IPS-18a (cell line): Measurements from ENCODE around the gene KEAP1.

ENCODE experiments used
- H3K27ac ChIP-seq: one replicate; pipeline ENCODE4 v1.5.1; 2013; ENCODE audit warnings: low read length
- H3K27me3 ChIP-seq: one replicate; pipeline ENCODE4 v1.6.1; 2013; ENCODE audit warnings: mild to moderate bottlenecking, low read length; ENCODE audit not compliant: control insufficient read depth, insufficient read depth
- H3K36me3 ChIP-seq: one replicate; pipeline ENCODE4 v1.6.1; 2013; ENCODE audit warnings: low read depth, low read length; ENCODE audit not compliant: control insufficient read depth
- H3K4me1 ChIP-seq: one replicate; pipeline ENCODE4 v1.6.1; 2013; ENCODE audit warnings: low read depth, low read length; ENCODE audit not compliant: control insufficient read depth
- H3K4me3 ChIP-seq: one replicate; pipeline ENCODE4 v1.5.1; 2013; ENCODE audit warnings: low read length
- H3K9ac ChIP-seq: one replicate; pipeline ENCODE4 v1.6.1; 2013; ENCODE audit warnings: mild to moderate bottlenecking, low read length, moderate library complexity
- H3K9me3 ChIP-seq: one replicate; pipeline ENCODE4 v1.6.1; 2013; ENCODE audit warnings: low read depth, low read length; ENCODE audit not compliant: control insufficient read depth

KEAP1 gene

DNA sequence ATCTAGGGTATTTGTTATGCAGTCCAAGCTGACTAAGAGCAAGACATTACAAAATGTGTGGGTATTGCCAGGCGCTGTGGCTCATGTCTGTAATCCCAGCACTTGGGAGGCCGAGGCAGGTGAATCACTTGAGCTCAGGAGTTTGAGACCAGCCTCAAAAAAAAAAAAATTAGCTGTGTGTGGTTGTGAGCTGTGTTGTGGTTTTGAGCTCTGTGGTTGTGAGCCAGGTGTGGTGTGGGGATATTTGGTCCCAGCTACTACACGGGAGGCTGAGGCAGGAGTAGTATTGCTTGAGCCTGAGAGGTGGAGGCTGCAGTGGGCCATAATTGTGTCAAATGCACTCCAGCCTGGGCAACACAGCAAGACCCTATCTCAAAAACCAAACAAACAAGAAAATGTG, 5.6 kb upstream of the KEAP1 start:
- Histone ChIP-seq H3K4me3 (no peak overlapping the region), H3K27me3 (peaks cover 13% of the 10 kb centered on the region), H3K9ac (no peak overlapping the region), H3K4me1 (peaks cover 3% of the 10 kb centered on the region), H3K9me3 (no peaks in the 10 kb centered on the region), H3K36me3 (no peaks in the 10 kb centered on the region), H3K27ac (no peak overlapping the region)

GRCh38 chr19:10508036-10508435, 4.9 kb upstream of the KEAP1 start:
- Histone ChIP-seq H3K27me3 (peaks cover 9% of the 10 kb centered on the region), H3K27ac (no peak overlapping the region), H3K36me3 (no peaks in the 10 kb centered on the region), H3K4me3 (no peak overlapping the region), H3K9me3 (no peaks in the 10 kb centered on the region), H3K4me1 (peaks cover 3% of the 10 kb centered on the region), H3K9ac (no peak overlapping the region)

- peaks cover 4% of the 10 kb centered on the region for H3K27me3 ChIP-seq
- H3K4me1 ChIP-seq, result peaks cover 12% of the 10 kb centered on the region
- H3K9ac ChIP-seq, result no peak overlapping the region
- no peaks in the 10 kb centered on the region for H3K36me3 ChIP-seq
- no peak overlapping the region for H3K4me3 ChIP-seq
- H3K9me3 ChIP-seq, result no peaks in the 10 kb centered on the region
- no peak overlapping the region for H3K27ac ChIP-seq
These were observed 2.5 kb upstream of the KEAP1 start for GRCh38 chr19:10505583-10506229.

GRCh38 chr19:10502524-10503001, 593 bp downstream of the KEAP1 start:
- Histone ChIP-seq H3K9ac (peak overlapping the region; percentile 97), H3K36me3 (peaks cover 17% of the 10 kb centered on the region), H3K9me3 (no peaks in the 10 kb centered on the region), H3K4me1 (peaks cover 22% of the 10 kb centered on the region), H3K27ac (peak overlapping the region; percentile 91), H3K4me3 (peak overlapping the region; percentile 88), H3K27me3 (peaks cover 4% of the 10 kb centered on the region)

DNA sequence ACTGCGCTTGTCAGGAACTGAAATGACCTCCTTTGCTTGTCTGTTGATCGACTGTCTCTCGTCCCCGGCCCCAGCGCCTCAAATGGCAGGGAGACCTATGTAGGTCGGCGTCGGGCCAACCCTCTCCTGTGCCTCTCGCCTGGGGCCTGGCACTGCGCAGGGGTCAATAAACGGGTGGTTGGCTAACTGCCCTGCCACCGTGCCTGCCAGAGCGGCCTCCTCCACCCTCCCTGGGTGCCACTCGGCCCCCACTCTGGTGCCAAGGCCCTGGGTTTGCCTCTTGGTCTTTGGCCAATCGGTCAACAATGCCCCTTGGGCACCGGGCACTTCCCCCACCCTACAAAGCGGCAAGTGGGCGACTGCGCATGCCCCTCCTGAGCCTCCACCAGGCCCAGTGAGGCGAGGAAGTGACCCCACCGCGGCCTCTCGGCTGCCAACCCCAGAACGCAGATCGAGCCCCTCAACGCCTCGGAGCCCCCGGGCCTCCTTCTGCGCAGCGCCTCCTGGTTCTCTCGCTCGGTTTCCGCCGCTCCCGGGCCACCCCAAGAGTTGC, 1.1 kb downstream of the KEAP1 start:
- Histone ChIP-seq H3K9ac (peak overlapping the region; percentile 97), H3K27ac (peak overlapping the region; percentile 91), H3K9me3 (no peaks in the 10 kb centered on the region), H3K36me3 (peaks cover 21% of the 10 kb centered on the region), H3K4me1 (peaks cover 22% of the 10 kb centered on the region), H3K27me3 (peaks cover 4% of the 10 kb centered on the region), H3K4me3 (peak overlapping the region; percentile 88)

GRCh38 chr19:10500247-10500592, 2.9 kb downstream of the KEAP1 start:
- H3K9ac ChIP-seq, result no peak overlapping the region
- no peak overlapping the region for H3K27ac ChIP-seq
- peaks cover 22% of the 10 kb centered on the region for H3K4me1 ChIP-seq
- no peaks in the 10 kb centered on the region for H3K9me3 ChIP-seq
- peaks cover 4% of the 10 kb centered on the region for H3K27me3 ChIP-seq
- H3K36me3 ChIP-seq, result peaks cover 32% of the 10 kb centered on the region
- peak overlapping the region; percentile 34 for H3K4me3 ChIP-seq

- H3K27ac ChIP-seq, result no peak overlapping the region
- H3K4me3 ChIP-seq, result peak overlapping the region; percentile 34
- no peaks in the 10 kb centered on the region for H3K9me3 ChIP-seq
- peaks cover 22% of the 10 kb centered on the region for H3K4me1 ChIP-seq
- peaks cover 4% of the 10 kb centered on the region for H3K27me3 ChIP-seq
- no peak overlapping the region for H3K9ac ChIP-seq
- peaks cover 36% of the 10 kb centered on the region for H3K36me3 ChIP-seq
These were observed 3.5 kb downstream of the KEAP1 start for GRCh38 chr19:10499550-10500246.

DNA sequence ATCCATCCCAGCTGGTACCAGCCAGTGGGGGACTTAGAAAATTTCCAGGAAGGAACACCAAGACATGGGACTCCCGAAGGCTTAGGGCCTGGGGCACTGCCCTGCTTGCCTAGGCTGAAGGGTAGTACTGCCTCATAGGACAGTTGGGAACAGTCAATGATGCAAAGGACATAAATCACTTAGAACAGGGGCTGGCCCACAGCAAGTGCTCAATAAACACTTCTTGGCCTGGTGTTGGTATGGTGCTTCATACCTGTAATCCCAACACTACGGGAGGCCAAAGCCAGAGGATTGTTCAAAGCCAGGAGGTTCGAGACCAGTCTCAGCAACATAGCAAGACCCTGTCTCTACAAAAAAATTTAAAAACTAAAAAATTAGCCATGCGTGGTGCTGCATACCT, 5.8 kb downstream of the KEAP1 start:
- no peak overlapping the region for H3K4me3 ChIP-seq
- H3K9ac ChIP-seq, result no peak overlapping the region
- no peaks in the 10 kb centered on the region for H3K9me3 ChIP-seq
- peaks cover 39% of the 10 kb centered on the region for H3K36me3 ChIP-seq
- H3K4me1 ChIP-seq, result peaks cover 22% of the 10 kb centered on the region
- H3K27me3 ChIP-seq, result no peaks in the 10 kb centered on the region
- H3K27ac ChIP-seq, result no peak overlapping the region

GRCh38 chr19:10491472-10492047, 11.6 kb downstream of the KEAP1 start:
- no peaks in the 10 kb centered on the region for H3K27me3 ChIP-seq
- H3K9ac ChIP-seq, result no peak overlapping the region
- no peaks in the 10 kb centered on the region for H3K4me1 ChIP-seq
- no peaks in the 10 kb centered on the region for H3K9me3 ChIP-seq
- H3K4me3 ChIP-seq, result no peak overlapping the region
- peaks cover 46% of the 10 kb centered on the region for H3K36me3 ChIP-seq
- no peak overlapping the region for H3K27ac ChIP-seq

DNA sequence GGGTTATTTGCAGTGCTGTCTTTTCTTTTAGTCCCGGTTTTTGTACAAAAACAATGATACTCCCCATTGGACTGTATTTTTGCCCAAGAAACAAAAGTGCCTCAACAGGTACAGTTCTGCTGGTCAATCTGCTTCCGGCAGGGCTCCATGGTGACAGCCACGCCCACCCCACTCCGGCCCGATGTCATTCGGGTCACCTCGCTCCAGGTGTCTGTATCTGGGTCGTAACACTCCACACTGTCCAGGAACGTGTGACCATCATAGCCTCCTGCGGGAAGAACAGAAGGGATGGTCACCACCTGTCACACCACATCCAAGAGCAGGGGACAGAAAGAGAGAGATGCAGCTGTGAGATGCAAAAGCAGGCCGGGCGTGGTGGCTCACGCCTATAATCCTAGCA, 16.6 kb downstream of the KEAP1 start:
- H3K4me1 ChIP-seq, result no peaks in the 10 kb centered on the region

DNA sequence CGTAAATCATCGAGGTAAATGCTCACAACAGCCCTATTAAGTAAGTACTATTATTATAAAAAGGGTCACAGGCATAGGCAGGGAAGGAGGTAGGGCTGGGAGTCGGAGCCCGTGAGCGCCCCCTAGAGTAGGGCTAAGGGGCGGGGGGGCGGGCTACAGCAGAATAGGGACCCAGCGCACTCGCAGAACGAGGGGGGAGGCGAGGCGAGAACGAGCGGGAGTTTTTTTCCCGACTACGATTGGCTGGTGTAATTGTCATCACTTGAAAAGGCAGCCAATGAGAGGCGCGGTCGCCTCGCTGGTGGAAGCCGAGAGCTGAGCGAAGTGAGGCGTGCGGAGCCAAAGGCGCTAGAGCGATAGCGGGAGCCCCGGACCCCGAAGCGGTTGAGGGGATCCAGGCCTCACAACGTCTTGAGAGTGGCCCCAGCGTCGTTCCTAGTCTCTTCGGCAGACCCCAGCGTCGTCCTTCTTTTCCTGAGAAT, 24.2 kb downstream of the KEAP1 start:
- Histone ChIP-seq H3K36me3 (no peaks in the 10 kb centered on the region), H3K27me3 (peaks cover 18% of the 10 kb centered on the region), H3K9ac (no peak overlapping the region), H3K27ac (no peak overlapping the region), H3K9me3 (no peaks in the 10 kb centered on the region), H3K4me1 (no peaks in the 10 kb centered on the region), H3K4me3 (no peak overlapping the region)

More for the DNA sequence above, 16.6 kb downstream of the KEAP1 start:
- H3K4me3 ChIP-seq, result no peak overlapping the region
- no peaks in the 10 kb centered on the region for H3K27me3 ChIP-seq
- peaks cover 45% of the 10 kb centered on the region for H3K36me3 ChIP-seq
- H3K27ac ChIP-seq, result no peak overlapping the region
- no peaks in the 10 kb centered on the region for H3K9me3 ChIP-seq
- no peak overlapping the region for H3K9ac ChIP-seq
